ENCODE results near the gene TNFRSF6B.

Gene TNFRSF6B

GRCh38 chr20:63692436-63693082 lies 3.9 kb upstream of the TNFRSF6B start:
- in situ Hi-C loops (cut with HindIII; ENCODE audit: low sequenced_read_pairs), result no loop called here
- H3K4me3 ChIP-seq (ENCODE audit: low read depth, low read length), result no peak overlapping the region
- no peak for TF ChIP-seq CTCF (IDR thresholded peaks at IDR 0.05; ENCODE audit: low read depth, low read length)
- no peak for DNase-seq (ENCODE audit: low read depth, low spot score)

GRCh38 chr20:63693083-63693732 lies 3.2 kb upstream of the TNFRSF6B start:
- TF ChIP-seq CTCF (IDR thresholded peaks at IDR 0.05; ENCODE audit: low read depth, low read length), result no peak
- H3K4me3 ChIP-seq (ENCODE audit: low read depth, low read length), result no peak overlapping the region
- DNase-seq (ENCODE audit: low read depth, low spot score), result no peak
- in situ Hi-C loops (cut with HindIII; ENCODE audit: low sequenced_read_pairs), result no loop called here

- in situ Hi-C loops (cut with HindIII; ENCODE audit: low sequenced_read_pairs), result no loop called here
- no peak for DNase-seq (ENCODE audit: low read depth, low spot score)
- no peak overlapping the region for H3K4me3 ChIP-seq (ENCODE audit: low read depth, low read length)
These were observed 2.5 kb upstream of the TNFRSF6B start for GRCh38 chr20:63693733-63694583.

GRCh38 chr20:63694584-63695423 lies 1.6 kb upstream of the TNFRSF6B start:
- no peak for TF ChIP-seq CTCF (IDR thresholded peaks at IDR 0.05; ENCODE audit: low read depth, low read length)
- in situ Hi-C loops (cut with HindIII; ENCODE audit: low sequenced_read_pairs), result no loop called here
- no peak overlapping the region for H3K4me3 ChIP-seq (ENCODE audit: low read depth, low read length)
- DNase-seq (ENCODE audit: low read depth, low spot score), result no peak

More at GRCh38 chr20:63693733-63694583, 2.5 kb upstream of the TNFRSF6B start:
- no peak for TF ChIP-seq CTCF (IDR thresholded peaks at IDR 0.05; ENCODE audit: low read depth, low read length)

GRCh38 chr20:63695424-63696305 lies 787 bp upstream of the TNFRSF6B start:
- TF ChIP-seq CTCF (IDR thresholded peaks at IDR 0.05; ENCODE audit: low read depth, low read length), result no peak
- H3K4me3 ChIP-seq (ENCODE audit: low read depth, low read length), result no peak overlapping the region

More at GRCh38 chr20:63695424-63696305, 787 bp upstream of the TNFRSF6B start:
- no peak for DNase-seq (ENCODE audit: low read depth, low spot score)
- in situ Hi-C loops (cut with HindIII; ENCODE audit: low sequenced_read_pairs), result no loop called here

Data from astrocyte of the spinal cord (primary cell).